Measurements from ENCODE around the gene CDK1. TPM values are rescaled to one million over a fixed set of nuclear protein-coding genes. Genes with fewer than 3 reads are reported as not detected.

Gene CDK1
- total and polyA plus RNA-seq, 2 donors (not counting 3 experiments of a cell fraction or from before 2014, with no cell fraction given): 19.9 to 70.1 TPM

- no peak overlapping the region for H3K27ac ChIP-seq (ENCODE audit: insufficient read depth, low read depth, low read length)
- no peak overlapping the region for H3K4me3 ChIP-seq (replicated peaks in 1 of 3; ENCODE audit: insufficient read depth in 1 of 3, low read depth in 1 of 3, low read length in 3 of 3)
- TF ChIP-seq EZH2 (IDR thresholded peaks at IDR 0.05; ENCODE audit: borderline replicate concordance, low read depth, low read length, severe bottlenecking): no peak
- no peak for TF ChIP-seq POLR2A (IDR thresholded peaks at IDR 0.05; ENCODE audit: low read depth, low read length)
- no peak for TF ChIP-seq CTCF (IDR thresholded peaks at IDR 0.05; ENCODE audit: extremely low read depth in 1 of 2, insufficient read depth in 1 of 2, low read depth in 1 of 2, low read length in 2 of 2)
- TF ChIP-seq MAX (IDR thresholded peaks at IDR 0.05; ENCODE audit: insufficient read depth, insufficient read length): no peak
- no peak for TF ChIP-seq MYC (IDR thresholded peaks at IDR 0.05; ENCODE audit: low read depth, low read length)
- TF ChIP-seq POLR2AphosphoS5 (IDR thresholded peaks at IDR 0.05; ENCODE audit: insufficient read depth, low read depth, low read length): no peak
- TF ChIP-seq JUN (IDR thresholded peaks at IDR 0.05; ENCODE audit: borderline replicate concordance, insufficient read depth, insufficient read length, low read depth): no peak
- TF ChIP-seq FOS (IDR thresholded peaks at IDR 0.05; ENCODE audit: borderline replicate concordance, insufficient read depth, low read length): no peak
- TF ChIP-seq GATA2 (IDR thresholded peaks at IDR 0.05; ENCODE audit: insufficient read depth, insufficient read length, low read depth, low read length): no peak
- H3K27me3 ChIP-seq (ENCODE audit: control insufficient read depth in 2 of 2, insufficient read depth in 2 of 2, low read length in 2 of 2): peaks cover 45 to 73% of the 10 kb centered on the region in 2 experiments
- peaks cover 8% of the 10 kb centered on the region for H3K4me1 ChIP-seq (ENCODE audit: control insufficient read depth, extremely low read depth, insufficient read depth, low read length)
- H3K36me3 ChIP-seq (ENCODE audit: control insufficient read depth in 2 of 2, extremely low read depth in 1 of 2, insufficient read depth in 2 of 2, low read length in 2 of 2): no peaks in the 10 kb centered on the region
- dilution Hi-C loops (cut with MboI; ENCODE audit: extremely low pct_ligation_motif_present, low sequenced_read_pairs): no loop called here
- DNase-seq (ENCODE audit: low read depth, low spot score): no peak
- no peaks in the 10 kb centered on the region for H4K20me1 ChIP-seq (replicated peaks; ENCODE audit: control insufficient read depth, extremely low read depth, insufficient read depth, low read length)
- ChIA-PET CTCF (no interaction called here), POLR2A (no interaction called here)
- H3K9me3 ChIP-seq (replicated peaks; ENCODE audit: control insufficient read depth, insufficient read depth, low read length): no peaks in the 10 kb centered on the region
- intact Hi-C loops (cut with micrococcal nuclease): no loop called here
- H3K4me2 ChIP-seq (ENCODE audit: insufficient read depth, low read length): no peak overlapping the region
- H2AFZ ChIP-seq (ENCODE audit: low read depth, low read length): no peak overlapping the region
- H3K79me2 ChIP-seq (ENCODE audit: control insufficient read depth, insufficient read depth, low read length): no peaks in the 10 kb centered on the region
- H3K9ac ChIP-seq (replicated peaks; ENCODE audit: extremely low read depth, insufficient read depth, low read length): no peak overlapping the region
- no peaks in the 10 kb centered on the region for H3K9me1 ChIP-seq (replicated peaks; ENCODE audit: control insufficient read depth, extremely low read depth, insufficient read depth, low read length)
- FAIRE-seq: no peak
- no TSS peak for BruUV-seq (replicated peaks)
These were observed 43.0 kb upstream of the CDK1 start for GRCh38 chr10:60735244-60735643.

Measured in endothelial cell of umbilical vein (primary cell).